ENCODE results near the gene ZNF697. TPM values are rescaled to one million over a fixed set of nuclear protein-coding genes. Genes with fewer than 3 reads are reported as not detected.

ZNF697 gene
- total and polyA plus RNA-seq, 3 donors from 2014 or later, result 9.1 to 22.5 (median 14.8) TPM

DNA sequence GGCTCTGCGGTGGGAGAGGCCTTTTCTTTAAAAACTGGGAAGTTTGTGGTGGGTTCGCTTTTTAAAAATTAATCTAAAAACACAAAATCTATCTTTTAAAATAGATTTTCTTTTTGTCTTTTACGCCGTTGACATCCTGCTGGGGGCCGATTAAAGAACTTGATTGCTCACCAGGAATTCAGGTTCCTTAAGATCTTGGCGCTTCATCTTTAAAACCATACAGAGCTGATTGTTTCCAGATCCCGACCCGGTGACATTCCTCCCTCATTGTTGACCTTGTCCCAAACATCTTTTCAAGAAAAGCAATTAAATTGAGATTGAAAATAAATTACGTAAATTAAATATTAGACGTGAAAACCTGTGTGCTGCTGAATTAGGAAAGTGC is 546 bp upstream of the ZNF697 start:
- H3K4me3 ChIP-seq, result peak overlapping the region; percentile 82 to 86
- H3K9me3 ChIP-seq, result no peaks in the 10 kb centered on the region
- 6 to 10% methylated on average over 10 of the region's 10 CpGs for WGBS, 2 donors
- H3K27me3 ChIP-seq, result no peaks in the 10 kb centered on the region
- peaks cover 18% of the 10 kb centered on the region for H3K4me1 ChIP-seq
- no peaks in the 10 kb centered on the region for H3K36me3 ChIP-seq (ENCODE audit: low read depth, missing control alignments)
- intact Hi-C loops (cut with DNase I; ENCODE audit: low total_unique reads), result no loop called here
- TF ChIP-seq POLR2A (IDR thresholded peaks at IDR 0.05) (no peak), CTCF (IDR thresholded peaks at IDR 0.05) (no peak)
- DNase-seq, result no peak
- H3K27ac ChIP-seq, result peak overlapping the region; percentile 86 to 90

GRCh38 chr1:119647228-119647733 is 785 bp downstream of the ZNF697 start:
- TF ChIP-seq POLR2A (IDR thresholded peaks at IDR 0.05) (no peak), CTCF (IDR thresholded peaks at IDR 0.05) (no peak)
- H3K4me1 ChIP-seq, result peaks cover 16% of the 10 kb centered on the region
- H3K27ac ChIP-seq, result peak overlapping the region; percentile 86 to 90
- WGBS, 2 donors, result 3 to 5% methylated on average over 18 of the region's 18 CpGs
- H3K36me3 ChIP-seq (ENCODE audit: low read depth, missing control alignments), result no peaks in the 10 kb centered on the region
- H3K27me3 ChIP-seq, result no peaks in the 10 kb centered on the region
- peak overlapping the region; percentile 82 to 86 for H3K4me3 ChIP-seq
- intact Hi-C loops (cut with DNase I; ENCODE audit: low total_unique reads), result no loop called here
- DNase-seq, result peak; percentile 42
- no peaks in the 10 kb centered on the region for H3K9me3 ChIP-seq

GRCh38 chr1:119646521-119647227 is 1.4 kb downstream of the ZNF697 start:
- no peaks in the 10 kb centered on the region for H3K27me3 ChIP-seq
- intact Hi-C loops (cut with DNase I; ENCODE audit: low total_unique reads), result no loop called here
- H3K36me3 ChIP-seq (ENCODE audit: low read depth, missing control alignments), result no peaks in the 10 kb centered on the region
- H3K4me1 ChIP-seq, result peaks cover 16% of the 10 kb centered on the region
- TF ChIP-seq POLR2A (IDR thresholded peaks at IDR 0.05) (no peak), CTCF (IDR thresholded peaks at IDR 0.05) (no peak)
- 22% methylated on average over 13 to 15 of the region's 15 CpGs for WGBS, 2 donors
- peak overlapping the region in 1 of 2 donors; percentile 86 for H3K27ac ChIP-seq
- no peaks in the 10 kb centered on the region for H3K9me3 ChIP-seq
- no peak for DNase-seq
- H3K4me3 ChIP-seq, result peak overlapping the region; percentile 82 to 86

DNA sequence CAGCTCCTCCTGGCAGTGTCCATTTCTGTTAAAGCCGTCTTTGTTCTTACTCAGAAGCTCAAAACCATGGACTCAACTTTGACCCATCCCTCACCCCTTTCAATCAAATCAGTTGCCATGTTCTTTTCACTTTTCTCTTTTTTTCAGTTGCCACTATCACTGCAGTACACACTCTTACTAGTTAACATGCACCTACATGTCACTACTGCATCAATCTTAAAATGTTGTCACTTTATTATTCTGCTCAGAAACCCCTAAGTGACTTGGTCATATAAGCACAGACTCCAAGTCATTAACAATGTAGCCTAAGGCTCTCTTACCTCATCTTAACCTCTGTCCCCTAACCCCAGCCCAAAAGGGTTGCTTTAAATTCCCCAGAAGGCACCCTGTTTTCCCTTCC is 9.0 kb downstream of the ZNF697 start:
- WGBS, 2 donors, result 62 to 78% methylated on average over 1 of the region's 1 CpG
- intact Hi-C loops (cut with DNase I; ENCODE audit: low total_unique reads), result no loop called here
- H3K36me3 ChIP-seq (ENCODE audit: low read depth, missing control alignments), result no peaks in the 10 kb centered on the region
- H3K4me3 ChIP-seq, result no peak overlapping the region
- H3K27ac ChIP-seq, result no peak overlapping the region
- no peak for TF ChIP-seq POLR2A (IDR thresholded peaks at IDR 0.05)
- TF ChIP-seq CTCF (IDR thresholded peaks at IDR 0.05), result no peak
- H3K9me3 ChIP-seq, result no peaks in the 10 kb centered on the region
- no peaks in the 10 kb centered on the region for H3K27me3 ChIP-seq
- no peak for DNase-seq
- H3K4me1 ChIP-seq, result peaks cover 10% of the 10 kb centered on the region

- H3K4me1 ChIP-seq, result peaks cover 16% of the 10 kb centered on the region
- intact Hi-C loops (cut with DNase I; ENCODE audit: low total_unique reads), result no loop called here
- H3K27ac ChIP-seq, result no peak overlapping the region
Observed at GRCh38 chr1:119637710-119638109, 10.4 kb downstream of the ZNF697 start.

More at GRCh38 chr1:119637710-119638109, 10.4 kb downstream of the ZNF697 start:
- H3K9me3 ChIP-seq, result no peaks in the 10 kb centered on the region
- no peak overlapping the region for H3K4me3 ChIP-seq
- H3K36me3 ChIP-seq (ENCODE audit: low read depth, missing control alignments), result no peaks in the 10 kb centered on the region
- no peak for TF ChIP-seq CTCF (IDR thresholded peaks at IDR 0.05)
- no peak for TF ChIP-seq POLR2A (IDR thresholded peaks at IDR 0.05)
- DNase-seq, result no peak
- 45 to 54% methylated on average over 1 of the region's 1 CpG for WGBS, 2 donors
- no peaks in the 10 kb centered on the region for H3K27me3 ChIP-seq

Measured in testis (tissue), 3 donors.